Lung (tissue), 12 donors: ENCODE data around the gene P4HB. TPM values are rescaled to one million over a fixed set of nuclear protein-coding genes. Genes with fewer than 3 reads are reported as not detected.

Experiments used
- ATAC-seq: fragments of 200-7000 bp; cut with Tn5 transposase; one replicate; pipeline ENCODE4 v1.9.1; 2020; ENCODE audit warnings: moderate number of reproducible peaks; ENCODE audit not compliant: insufficient read depth, low FRiP score
- DNase-seq, 3 donors: peaks; one replicate each; pipeline ENCODE4 v3.0.0-alpha.2; 2013 to 2017
- H3K27ac ChIP-seq, 2 donors: one replicate each; pipeline ENCODE4 v1.5.1; 2013; ENCODE audit warnings: mild to moderate bottlenecking in 2 of 2, moderate library complexity in 2 of 2, control low read depth in 1 of 2, inconsistent platforms in 1 of 2, low read depth in 1 of 2, low read length in 1 of 2
- H3K27me3 ChIP-seq, 3 donors: one replicate each; pipeline ENCODE4 v1.5.1; 2013; ENCODE audit warnings: low read length in 2 of 3; ENCODE audit not compliant: control insufficient read depth in 3 of 3, insufficient read depth in 3 of 3
- H3K36me3 ChIP-seq, 4 donors: one replicate each; pipeline ENCODE4 v1.5.1; 2013; ENCODE audit warnings: low read length in 4 of 4, mild to moderate bottlenecking in 1 of 4, moderate library complexity in 1 of 4; ENCODE audit not compliant: control insufficient read depth in 4 of 4, insufficient read depth in 4 of 4
- H3K4me1 ChIP-seq, 5 donors: one replicate each; pipeline ENCODE4 v1.5.1; 2013; ENCODE audit warnings: low read length in 5 of 5, mild to moderate bottlenecking in 2 of 5, moderate library complexity in 1 of 5; ENCODE audit not compliant: control insufficient read depth in 5 of 5, insufficient read depth in 5 of 5
- H3K4me3 ChIP-seq: one replicate; pipeline ENCODE4 v1.5.1; 2013; ENCODE audit warnings: mild to moderate bottlenecking, control low read depth, moderate library complexity
- H3K9ac ChIP-seq, 2 donors: one replicate each; pipeline ENCODE4 v1.5.1; 2013; ENCODE audit warnings: low read length in 2 of 2, control low read depth in 1 of 2; ENCODE audit not compliant: insufficient read depth in 1 of 2
- H3K9me3 ChIP-seq, 4 donors: one replicate each; pipeline ENCODE4 v1.5.1; 2013; ENCODE audit warnings: low read length in 3 of 4, mild to moderate bottlenecking in 1 of 4, moderate library complexity in 1 of 4; ENCODE audit not compliant: control insufficient read depth in 4 of 4, insufficient read depth in 3 of 4
- WGBS, 2 donors: extraction: QIAGEN DNeasy Blood & Tissue Kit; methylation state at CpG; one replicate each; pipeline ENCODE4 v1.1.7; 2013; 5-methylcytosine and 5-hydroxymethylcytosine counted together
- polyA plus RNA-seq, 2 donors: library from polyadenylated mRNA; stranded (reverse); fragments of 200-250 nt; gene quantifications; one replicate each; pipeline ENCODE4 v1.2.1, GENCODE V29; 2013
- total RNA-seq, 2 donors: library from RNA; depleted of rRNA in 1 of 2; stranded (reverse); fragments of >200 nt in 1 of 2; gene quantifications; one replicate each; pipeline ENCODE4 v1.2.1, GENCODE V29; 2014 to 2021
- TF ChIP-seq, protein P1 (sequence below): IDR thresholded peaks from 2 replicates; pipeline ENCODE4 v1.5.1; 2012; ENCODE audit warnings: mild to moderate bottlenecking; ENCODE audit errors: control extremely low read depth, extremely low read depth
- donor health status: control.
- donor health status: control.
- donor health status: Bipolar disorder and iron deficiency.
- donor health status: healthy.
- donor health status: DM: yes; HTN: yes; CAD: no.

P4HB gene
- total and polyA plus RNA-seq, 4 donors: 356 to 990 (median 779) TPM

- H3K9ac ChIP-seq: no peak overlapping the region
- no peak overlapping the region for H3K27ac ChIP-seq
- H3K4me1 ChIP-seq: peaks cover 0 to 15% (median 5%) of the 10 kb centered on the region in 5 donors
- H3K36me3 ChIP-seq: peaks cover 0 to 46% (median under 1%) of the 10 kb centered on the region in 4 donors
- DNase-seq (no peak), ATAC-seq (no peak)
- TF ChIP-seq, protein P1, sequence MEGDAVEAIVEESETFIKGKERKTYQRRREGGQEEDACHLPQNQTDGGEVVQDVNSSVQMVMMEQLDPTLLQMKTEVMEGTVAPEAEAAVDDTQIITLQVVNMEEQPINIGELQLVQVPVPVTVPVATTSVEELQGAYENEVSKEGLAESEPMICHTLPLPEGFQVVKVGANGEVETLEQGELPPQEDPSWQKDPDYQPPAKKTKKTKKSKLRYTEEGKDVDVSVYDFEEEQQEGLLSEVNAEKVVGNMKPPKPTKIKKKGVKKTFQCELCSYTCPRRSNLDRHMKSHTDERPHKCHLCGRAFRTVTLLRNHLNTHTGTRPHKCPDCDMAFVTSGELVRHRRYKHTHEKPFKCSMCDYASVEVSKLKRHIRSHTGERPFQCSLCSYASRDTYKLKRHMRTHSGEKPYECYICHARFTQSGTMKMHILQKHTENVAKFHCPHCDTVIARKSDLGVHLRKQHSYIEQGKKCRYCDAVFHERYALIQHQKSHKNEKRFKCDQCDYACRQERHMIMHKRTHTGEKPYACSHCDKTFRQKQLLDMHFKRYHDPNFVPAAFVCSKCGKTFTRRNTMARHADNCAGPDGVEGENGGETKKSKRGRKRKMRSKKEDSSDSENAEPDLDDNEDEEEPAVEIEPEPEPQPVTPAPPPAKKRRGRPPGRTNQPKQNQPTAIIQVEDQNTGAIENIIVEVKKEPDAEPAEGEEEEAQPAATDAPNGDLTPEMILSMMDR: no peak
- no peaks in the 10 kb centered on the region for H3K9me3 ChIP-seq
- H3K27me3 ChIP-seq: no peaks in the 10 kb centered on the region
- no peak overlapping the region for H3K4me3 ChIP-seq
- WGBS, 2 donors: 95 to 97% methylated on average over 16 of the region's 16 CpGs
Observed at GRCh38 chr17:81905424-81905875, 45.1 kb upstream of the P4HB start.

- TF ChIP-seq, protein P1: no peak
- H3K9ac ChIP-seq: no peak overlapping the region
- no peak overlapping the region for H3K4me3 ChIP-seq
- ATAC-seq (no peak), DNase-seq (no peak)
- no peaks in the 10 kb centered on the region for H3K9me3 ChIP-seq
- 91% methylated on average over 28 of the region's 28 CpGs for WGBS, 2 donors
- H3K4me1 ChIP-seq: peaks cover 0 to 10% (median 0%) of the 10 kb centered on the region in 5 donors
- no peak overlapping the region for H3K27ac ChIP-seq
- H3K27me3 ChIP-seq: no peaks in the 10 kb centered on the region
- peaks cover 0 to 52% (median 4%) of the 10 kb centered on the region in 4 donors for H3K36me3 ChIP-seq
Observed at GRCh38 chr17:81904600-81905423, 44.5 kb upstream of the P4HB start.

- no peak overlapping the region for H3K4me3 ChIP-seq
- H3K9ac ChIP-seq: no peak overlapping the region
- H3K36me3 ChIP-seq: peaks cover 0 to 56% (median 6%) of the 10 kb centered on the region in 4 donors
- peaks cover 0 to 10% (median 0%) of the 10 kb centered on the region in 5 donors for H3K4me1 ChIP-seq
- WGBS, 2 donors: 96% methylated on average over 22 to 24 of the region's 24 CpGs
- H3K9me3 ChIP-seq: no peaks in the 10 kb centered on the region
- no peak for DNase-seq
- ATAC-seq: no peak
- TF ChIP-seq, protein P1: no peak
- no peak overlapping the region for H3K27ac ChIP-seq
- no peaks in the 10 kb centered on the region for H3K27me3 ChIP-seq
Observed at GRCh38 chr17:81903896-81904599, 43.7 kb upstream of the P4HB start.
